Breast epithelium (tissue), 3 donors: ENCODE results near the gene PKD1.
A peak's percentile ranks its signal among the peaks of the same experiment; 100 is the strongest.

Experiments
- POLR2A ChIP-seq: fragments of 450-650 bp; IDR thresholded peaks from one replicate; pipeline ENCODE4 v1.6.1; 2016; ENCODE audit warnings: antibody characterized with exemption, mild to moderate bottlenecking, moderate library complexity
- TF ChIP-seq, protein P1 (sequence below), 3 donors: fragments of 450-650 bp; IDR thresholded peaks; one replicate each; pipeline ENCODE4 v1.5.1; 2016 to 2017; ENCODE audit warnings: antibody characterized with exemption in 3 of 3, mild to moderate bottlenecking in 3 of 3, moderate library complexity in 3 of 3

DNA sequence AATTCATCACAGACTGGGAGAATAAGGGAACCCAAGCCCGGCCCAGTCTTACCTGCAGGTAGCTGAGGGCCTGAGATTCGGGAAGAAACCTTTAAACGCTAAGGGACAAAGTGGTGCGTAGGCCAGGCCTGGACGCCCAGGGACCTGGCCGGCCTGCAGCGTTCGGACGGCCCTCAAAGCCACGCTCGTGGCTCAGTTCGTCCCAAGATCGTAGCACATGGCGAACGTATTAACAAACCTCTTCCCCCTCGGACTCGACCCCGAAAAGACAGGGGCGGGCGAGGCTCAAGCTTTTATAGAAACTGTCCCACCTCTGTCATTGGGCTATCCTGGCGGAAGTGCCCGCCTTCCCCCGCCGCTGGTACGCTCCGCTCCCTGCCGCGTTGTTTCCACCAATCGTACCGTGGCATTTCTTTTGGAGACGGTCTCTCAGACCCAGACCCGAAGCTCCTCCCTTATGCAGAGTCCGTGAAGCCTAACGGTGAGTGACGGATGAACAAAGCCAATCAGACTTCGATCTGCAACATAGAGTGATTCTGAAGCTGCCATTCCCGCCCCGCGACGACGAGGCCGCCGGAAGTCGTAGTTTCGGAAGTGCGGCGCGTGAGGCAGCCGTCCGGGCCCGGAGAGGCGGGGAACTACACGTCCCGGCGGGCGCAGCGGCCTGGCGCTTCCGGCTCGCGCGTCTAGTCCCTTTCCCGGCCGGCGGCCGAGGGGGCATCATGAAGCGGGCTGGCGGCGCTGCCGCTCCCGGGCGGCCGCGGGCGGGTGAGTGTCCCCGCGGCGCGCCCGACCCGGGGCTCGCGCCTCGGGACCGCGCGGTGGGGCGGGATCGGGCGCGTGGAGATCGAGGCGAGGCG, 19.6 kb upstream of the PKD1 start, which contains the start of gene TRAF7:
- TF ChIP-seq, protein P1, sequence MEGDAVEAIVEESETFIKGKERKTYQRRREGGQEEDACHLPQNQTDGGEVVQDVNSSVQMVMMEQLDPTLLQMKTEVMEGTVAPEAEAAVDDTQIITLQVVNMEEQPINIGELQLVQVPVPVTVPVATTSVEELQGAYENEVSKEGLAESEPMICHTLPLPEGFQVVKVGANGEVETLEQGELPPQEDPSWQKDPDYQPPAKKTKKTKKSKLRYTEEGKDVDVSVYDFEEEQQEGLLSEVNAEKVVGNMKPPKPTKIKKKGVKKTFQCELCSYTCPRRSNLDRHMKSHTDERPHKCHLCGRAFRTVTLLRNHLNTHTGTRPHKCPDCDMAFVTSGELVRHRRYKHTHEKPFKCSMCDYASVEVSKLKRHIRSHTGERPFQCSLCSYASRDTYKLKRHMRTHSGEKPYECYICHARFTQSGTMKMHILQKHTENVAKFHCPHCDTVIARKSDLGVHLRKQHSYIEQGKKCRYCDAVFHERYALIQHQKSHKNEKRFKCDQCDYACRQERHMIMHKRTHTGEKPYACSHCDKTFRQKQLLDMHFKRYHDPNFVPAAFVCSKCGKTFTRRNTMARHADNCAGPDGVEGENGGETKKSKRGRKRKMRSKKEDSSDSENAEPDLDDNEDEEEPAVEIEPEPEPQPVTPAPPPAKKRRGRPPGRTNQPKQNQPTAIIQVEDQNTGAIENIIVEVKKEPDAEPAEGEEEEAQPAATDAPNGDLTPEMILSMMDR (IDR thresholded peaks at IDR 0.05) = peak in 2 of 3 donors; percentile 9 to 27
- TF ChIP-seq POLR2A = peak; percentile 99
